GM12801 (cell line): ENCODE results near the gene MDH1.

ENCODE experiments used
- CTCF ChIP-seq: IDR thresholded peaks from one replicate; pipeline ENCODE4 v1.5.1; 2011; ENCODE audit warnings: control low read depth; ENCODE audit not compliant: insufficient read length; ENCODE audit errors: extremely low read depth

MDH1 gene

GRCh38 chr2:63614448-63614968 is 25.7 kb downstream of the MDH1 start:
- TF ChIP-seq CTCF: no peak

GRCh38 chr2:63614983-63615945 is 26.5 kb downstream of the MDH1 start:
- no peak for TF ChIP-seq CTCF

GRCh38 chr2:63617366-63617765 is 28.6 kb downstream of the MDH1 start:
- TF ChIP-seq CTCF: no peak

GRCh38 chr2:63619328-63619727 is 30.6 kb downstream of the MDH1 start:
- no peak for TF ChIP-seq CTCF

GRCh38 chr2:63622751-63623150 is 34.0 kb downstream of the MDH1 start:
- TF ChIP-seq CTCF: no peak

GRCh38 chr2:63627866-63628265 is 39.1 kb downstream of the MDH1 start:
- no peak for TF ChIP-seq CTCF

- TF ChIP-seq CTCF: no peak
Measured at GRCh38 chr2:63628403-63628942, 39.7 kb downstream of the MDH1 start.
